IMR-90 (cell line): Measurements from ENCODE around the gene ACOXL. TPM values are rescaled to one million over a fixed set of nuclear protein-coding genes. Genes with fewer than 3 reads are reported as not detected.

ENCODE experiments used
- ATAC-seq: fragments of 200-7000 bp; cut with Tn5 transposase; 2 replicates; pipeline ENCODE4 v1.9.1; 2020; ENCODE audit warnings: low read depth, mild to moderate bottlenecking, moderate library complexity
- BruUV-seq: library from RNA; stranded (reverse); fragments of 400-500 nt; replicated peaks from 2 replicates; lab custom pipeline; 2021; lab: Mats Ljungman, UMichigan
- CTCF ChIA-PET: fragments of 300-600 bp; formaldehyde crosslinking; extraction: SDS; loops from one replicate; lab custom pipeline; 2021; ENCODE audit warnings: antibody characterized with exemption; lab: Yijun Ruan, JAX
- POLR2A ChIA-PET: fragments of 300-600 bp; sonication (Branson Sonifier 250); formaldehyde crosslinking; loops from one replicate; lab custom pipeline; 2022; ENCODE audit warnings: antibody characterized with exemption; ENCODE audit not compliant: unreplicated experiment; lab: Charles Lee
- DNase-seq: peaks from one replicate; pipeline ENCODE4 v3.0.0; 2013
- H2AFZ ChIP-seq: replicated peaks from 2 replicates; pipeline ENCODE3; 2013; ENCODE audit warnings: low read length, mild to moderate bottlenecking; ENCODE audit not compliant: poor library complexity
- H2AK5ac ChIP-seq: 2 replicates; pipeline ENCODE4 v1.6.1; 2013; ENCODE audit warnings: low read depth, low read length, inconsistent platforms
- H2AK9ac ChIP-seq: replicated peaks from 2 replicates; pipeline ENCODE3; 2013; ENCODE audit warnings: mild to moderate bottlenecking, low read depth, low read length, moderate library complexity; ENCODE audit not compliant: poor library complexity
- H2BK120ac ChIP-seq: 2 replicates; pipeline ENCODE4 v1.6.1; 2013; ENCODE audit warnings: low read depth, low read length, inconsistent platforms
- H2BK15ac ChIP-seq: 3 replicates; pipeline ENCODE4 v1.6.1; 2013; ENCODE audit warnings: low read depth, low read length, inconsistent platforms
- H2BK20ac ChIP-seq: 2 replicates; pipeline ENCODE4 v1.6.1; 2013; ENCODE audit warnings: low read depth, mild to moderate bottlenecking, inconsistent platforms, low read length, moderate library complexity
- H2BK5ac ChIP-seq: 2 replicates; pipeline ENCODE4 v1.6.1; 2013; ENCODE audit warnings: mild to moderate bottlenecking, low read depth, low read length, inconsistent platforms; ENCODE audit not compliant: poor library complexity, severe bottlenecking
- H3K14ac ChIP-seq: replicated peaks from 2 replicates; pipeline ENCODE4 v1.6.1; 2013; ENCODE audit warnings: low read depth, low read length, inconsistent platforms
- H3K18ac ChIP-seq: 2 replicates; pipeline ENCODE4 v1.6.1; 2013; ENCODE audit warnings: low read depth, low read length, control low read depth
- H3K23ac ChIP-seq: 2 replicates; pipeline ENCODE4 v1.6.1; 2013; ENCODE audit warnings: low read depth, low read length, inconsistent platforms
- H3K27ac ChIP-seq: 2 replicates; pipeline ENCODE4 v1.5.1; 2013; ENCODE audit warnings: mild to moderate bottlenecking, control low read depth, low read length; ENCODE audit not compliant: insufficient read depth
- H3K27me3 ChIP-seq: 2 replicates; pipeline ENCODE4 v1.6.1; 2013; ENCODE audit warnings: low read length; ENCODE audit not compliant: control insufficient read depth, insufficient read depth
- H3K36me3 ChIP-seq: 2 replicates; pipeline ENCODE4 v1.6.1; 2013; ENCODE audit warnings: low read length, mixed read lengths; ENCODE audit not compliant: control insufficient read depth, insufficient read depth
- H3K4ac ChIP-seq: 2 replicates; pipeline ENCODE4 v1.6.1; 2013; ENCODE audit warnings: low read depth, low read length, inconsistent platforms
- H3K4me1 ChIP-seq: 2 replicates; pipeline ENCODE4 v1.6.1; 2013; ENCODE audit warnings: low read length, mixed read lengths; ENCODE audit not compliant: control insufficient read depth, insufficient read depth
- H3K4me2 ChIP-seq: 2 replicates; pipeline ENCODE4 v1.6.1; 2013; ENCODE audit warnings: low read depth, mild to moderate bottlenecking, control low read depth, low read length, moderate library complexity
- H3K4me3 ChIP-seq: 2 replicates; pipeline ENCODE4 v1.5.1; 2013; ENCODE audit warnings: low read depth, mild to moderate bottlenecking, control low read depth, low read length, moderate library complexity; ENCODE audit not compliant: insufficient read depth
- H3K56ac ChIP-seq: 2 replicates; pipeline ENCODE4 v1.6.1; 2013; ENCODE audit warnings: low read length, inconsistent platforms; ENCODE audit not compliant: insufficient read depth; ENCODE audit errors: extremely low read depth
- H3K79me1 ChIP-seq, 2 experiments: 2 replicates each; pipeline ENCODE4 v1.6.1; 2013; ENCODE audit warnings: low read length in 2 of 2, inconsistent platforms in 1 of 2, low read depth in 1 of 2
- H3K9ac ChIP-seq: 2 replicates; pipeline ENCODE4 v1.6.1; 2013; ENCODE audit warnings: low read depth, low read length, control low read depth
- H3K9me1 ChIP-seq: 2 replicates; pipeline ENCODE4 v1.6.1; 2013; ENCODE audit warnings: low read length, inconsistent platforms; ENCODE audit not compliant: insufficient read depth
- H3K9me3 ChIP-seq: 2 replicates; pipeline ENCODE4 v1.6.1; 2013; ENCODE audit warnings: low read length; ENCODE audit not compliant: control insufficient read depth, insufficient read depth
- H4K20me1 ChIP-seq: 2 replicates; pipeline ENCODE4 v1.6.1; 2013; ENCODE audit warnings: low read length, inconsistent platforms; ENCODE audit not compliant: insufficient read depth
- H4K5ac ChIP-seq: 2 replicates; pipeline ENCODE4 v1.6.1; 2013; ENCODE audit warnings: mild to moderate bottlenecking, low read depth, low read length, control low read depth
- H4K8ac ChIP-seq, 2 experiments: 2 replicates each; pipeline ENCODE4 v1.6.1; 2013; ENCODE audit warnings: low read depth in 2 of 2, low read length in 2 of 2, control low read depth in 1 of 2, inconsistent platforms in 1 of 2
- H4K91ac ChIP-seq: 2 replicates; pipeline ENCODE4 v1.6.1; 2013; ENCODE audit warnings: low read depth, low read length, inconsistent platforms; ENCODE audit not compliant: insufficient read depth
- BHLHE40 ChIP-seq: fragments of 150-350 bp; IDR thresholded peaks from 2 replicates; pipeline ENCODE4 v1.6.1; 2016; ENCODE audit warnings: mild to moderate bottlenecking, low read depth, low read length
- CTCF ChIP-seq: conservative IDR thresholded peaks from 2 replicates; pipeline ENCODE4 v1.5.1; 2012; ENCODE audit warnings: mild to moderate bottlenecking, low read depth, low read length, improper control_type of control experiment
- ELK1 ChIP-seq: fragments of 150-350 bp; IDR thresholded peaks from 2 replicates; pipeline ENCODE4 v1.6.1; 2016; ENCODE audit warnings: low read depth, mild to moderate bottlenecking, low read length, moderate library complexity, borderline replicate concordance
- MAFK ChIP-seq: IDR thresholded peaks from 2 replicates; pipeline ENCODE4 v1.6.1; 2012; ENCODE audit warnings: low read depth, low read length, improper control_type of control experiment
- MAZ ChIP-seq: IDR thresholded peaks from 2 replicates; pipeline ENCODE4 v1.6.1; 2012; ENCODE audit warnings: low read depth, mild to moderate bottlenecking, low read length, improper control_type of control experiment, moderate library complexity, borderline replicate concordance
- MXI1 ChIP-seq: IDR thresholded peaks from 2 replicates; pipeline ENCODE4 v1.6.1; 2012; ENCODE audit warnings: low read depth, mild to moderate bottlenecking, low read length, moderate library complexity, borderline replicate concordance
- POLR2A ChIP-seq: IDR thresholded peaks from 2 replicates; pipeline ENCODE4 v1.6.1; 2012; ENCODE audit warnings: mild to moderate bottlenecking, low read depth, low read length
- RAD21 ChIP-seq: IDR thresholded peaks from 2 replicates; pipeline ENCODE4 v1.6.1; 2012; ENCODE audit warnings: low read length, improper control_type of control experiment
- RCOR1 ChIP-seq: IDR thresholded peaks from 2 replicates; pipeline ENCODE4 v1.6.1; 2012; ENCODE audit warnings: mild to moderate bottlenecking, low read length, improper control_type of control experiment; ENCODE audit not compliant: insufficient replicate concordance
- SMC3 ChIP-seq: fragments of 150-350 bp; IDR thresholded peaks from 2 replicates; pipeline ENCODE4 v1.6.1; 2016; ENCODE audit warnings: low read depth, mild to moderate bottlenecking, antibody characterized with exemption, low read length, moderate library complexity
- USF2 ChIP-seq: fragments of 150-350 bp; IDR thresholded peaks from 2 replicates; pipeline ENCODE4 v1.6.1; 2017; ENCODE audit warnings: mild to moderate bottlenecking, antibody characterized with exemption, low read length, low read depth
- WGBS, 2 experiments: methylation state at CpG; one replicate each; pipeline versions ENCODE4 v1.1.5 to v1.1.7; 2013; ENCODE audit warnings: missing lambda C conversion rate in 2 of 2; ENCODE audit not compliant: insufficient read length in 1 of 2; ENCODE audit errors: extremely low coverage in 2 of 2; 5-methylcytosine and 5-hydroxymethylcytosine counted together
- dilution Hi-C: fragments of 300-500 bp; cut with HindIII; formaldehyde crosslinking; loops from one replicate; pipeline ENCODE4 v1.14.3; 2018; ENCODE audit warnings: low sequenced_read_pairs; ENCODE audit not compliant: unreplicated experiment
- in situ Hi-C: fragments of 300-500 bp; cut with MboI; formaldehyde crosslinking; loops from 3 replicates; pipeline ENCODE4 v1.14.3; 2019; ENCODE audit warnings: low sequenced_read_pairs, inconsistent platforms, mixed read lengths
- intact Hi-C: fragments of 100-400 bp; cut with micrococcal nuclease; formaldehyde crosslinking; loops from 2 replicates; pipeline ENCODE4 v1.10.0; 2022
- polyA plus RNA-seq, 3 experiments: library from polyadenylated mRNA; depleted of rRNA; stranded (reverse); fragments of >200 nt; gene quantifications; 2 replicates each; pipeline ENCODE4 v1.2.3, GENCODE V29; 2012; ENCODE audit warnings: low replicate concordance in 1 of 3
- total RNA-seq: library from RNA; depleted of rRNA; stranded (reverse); fragments of >200 nt; gene quantifications from 2 replicates; pipeline ENCODE4 v1.2.3, GENCODE V29; 2012

The ACOXL gene
- total and polyA plus RNA-seq, 2 of the 4 experiments (the other 2 are of a cell fraction) = not detected

- POLR2A ChIA-PET = no interaction called here
- no peak overlapping the region for H4K91ac ChIP-seq
- CTCF ChIA-PET = no interaction called here
- no peak overlapping the region for H3K4me3 ChIP-seq
- H2BK15ac ChIP-seq = no peak overlapping the region
- H4K8ac ChIP-seq = no peak overlapping the region
- TF ChIP-seq USF2 = no peak
- no peak for TF ChIP-seq POLR2A
- no peak for TF ChIP-seq CTCF
- no peak for TF ChIP-seq BHLHE40
- no peak for TF ChIP-seq MAZ
- no peak for TF ChIP-seq SMC3
- no peak for TF ChIP-seq ELK1
- no peak for TF ChIP-seq RCOR1
- TF ChIP-seq RAD21 = no peak
- TF ChIP-seq MXI1 = no peak
- TF ChIP-seq MAFK = no peak
- no peaks in the 10 kb centered on the region for H3K36me3 ChIP-seq
- no peaks in the 10 kb centered on the region for H4K20me1 ChIP-seq
- no peak overlapping the region for H3K9ac ChIP-seq
- no peak overlapping the region for H3K23ac ChIP-seq
- intact Hi-C loops (no loop called here), dilution Hi-C loops (no loop called here), in situ Hi-C loops (no loop called here)
- BruUV-seq = no TSS peak
- H3K9me1 ChIP-seq = no peaks in the 10 kb centered on the region
- H4K5ac ChIP-seq = no peak overlapping the region
- no peak overlapping the region for H2AK9ac ChIP-seq
- H3K27me3 ChIP-seq = peaks cover 17% of the 10 kb centered on the region
- H2BK120ac ChIP-seq = no peak overlapping the region
- no peak overlapping the region for H2AK5ac ChIP-seq
- no peaks in the 10 kb centered on the region for H3K79me1 ChIP-seq
- H3K4me1 ChIP-seq = no peaks in the 10 kb centered on the region
- no peak overlapping the region for H3K56ac ChIP-seq
- H2BK5ac ChIP-seq = no peak overlapping the region
- no peaks in the 10 kb centered on the region for H3K9me3 ChIP-seq
- no peak for ATAC-seq
- no peak overlapping the region for H3K4ac ChIP-seq
- no peak overlapping the region for H2AFZ ChIP-seq
- no peak overlapping the region for H3K18ac ChIP-seq
- H3K14ac ChIP-seq = no peak overlapping the region
- no peak overlapping the region for H2BK20ac ChIP-seq
- no peak overlapping the region for H3K4me2 ChIP-seq
- 79% methylated on average over 2 of the region's 7 CpGs; no CpG with 5 or more reads in 1 of the 2 experiments for WGBS, 2 experiments
- H3K27ac ChIP-seq = no peak overlapping the region
- DNase-seq = no peak
Observed at GRCh38 chr2:110866045-110866444, 133.7 kb downstream of the ACOXL start.
